ENCODE data around the gene COMMD4.
"Not testable (repeated sequence)": the region's sequence is repeated elsewhere in the genome, so short reads cannot be mapped to it uniquely, and the experiment has no call there.

Gene COMMD4
- total RNA-seq, result 22.2 to 35.1 (median 26.2) reads per million in 4 experiments

GRCh38 chr15:75335705-75336355 is at the start of gene COMMD4:
TSS of gene COMMD4 (plus strand) at chr15:75336063. CDS start at chr15:75336090, 27 bp downstream.
- peak; percentile 60 for DNase-seq

DNA sequence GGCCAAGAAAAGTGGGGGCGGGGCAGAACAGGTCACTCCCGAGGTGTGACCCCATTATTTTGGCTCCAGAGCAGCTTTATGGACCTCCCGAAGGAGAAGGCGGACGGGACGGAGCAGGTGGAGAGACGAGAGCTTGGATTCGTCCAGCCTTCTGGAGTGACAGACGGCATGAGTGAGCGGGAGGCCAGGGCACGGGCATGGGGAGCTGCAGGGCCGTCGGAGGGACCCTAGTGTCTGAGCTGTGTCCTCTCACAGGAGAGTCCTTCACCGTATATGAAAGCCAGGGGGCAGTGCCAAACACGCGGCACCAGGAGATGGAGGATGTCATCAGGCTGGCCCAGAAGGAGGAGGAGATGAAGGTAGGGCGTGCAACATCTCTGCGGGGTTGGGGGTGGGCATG is 42.2 kb upstream of the COMMD4 start:
- DNase-seq, result not testable (repeated sequence)

DNA sequence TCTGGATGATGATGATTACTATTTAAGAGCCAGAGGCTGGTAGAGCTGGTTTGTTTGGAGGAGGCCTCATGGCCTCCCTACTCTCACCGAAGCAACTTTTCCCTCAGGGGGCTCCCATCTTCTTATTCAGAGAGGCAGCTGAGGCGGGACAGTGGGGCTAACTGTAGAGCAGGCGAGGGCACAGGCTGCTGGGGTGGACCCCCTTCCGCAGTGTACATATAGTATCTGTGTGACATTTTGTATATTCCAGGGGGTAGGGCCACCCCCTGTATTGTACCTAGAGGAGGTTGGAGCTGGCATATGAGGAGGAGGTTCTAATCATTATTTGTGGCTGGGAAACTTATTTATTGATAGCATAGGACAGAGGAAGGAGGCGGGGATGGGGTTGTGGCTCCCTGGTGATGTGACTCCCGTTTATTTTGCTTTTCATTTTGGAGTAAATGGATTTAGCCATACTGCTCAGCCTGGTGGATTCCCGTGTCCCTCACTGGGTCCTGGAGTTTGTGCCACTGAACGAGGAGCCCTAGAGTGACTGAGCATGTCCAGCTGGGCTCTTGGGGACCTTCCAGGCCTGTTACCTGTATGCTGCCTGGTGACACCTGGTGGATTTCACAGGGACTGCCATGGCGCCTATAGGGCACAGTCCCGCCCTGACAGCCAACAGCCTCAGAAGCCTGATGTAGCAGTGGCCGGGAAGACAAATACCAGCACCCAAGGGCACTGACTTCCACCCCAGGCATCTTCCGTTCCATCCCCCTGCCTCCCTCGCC is 37.1 kb upstream of the COMMD4 start:
- not testable (repeated sequence) for DNase-seq

- not testable (repeated sequence) for DNase-seq
These were observed 36.6 kb upstream of the COMMD4 start for GRCh38 chr15:75299311-75299688.

DNA sequence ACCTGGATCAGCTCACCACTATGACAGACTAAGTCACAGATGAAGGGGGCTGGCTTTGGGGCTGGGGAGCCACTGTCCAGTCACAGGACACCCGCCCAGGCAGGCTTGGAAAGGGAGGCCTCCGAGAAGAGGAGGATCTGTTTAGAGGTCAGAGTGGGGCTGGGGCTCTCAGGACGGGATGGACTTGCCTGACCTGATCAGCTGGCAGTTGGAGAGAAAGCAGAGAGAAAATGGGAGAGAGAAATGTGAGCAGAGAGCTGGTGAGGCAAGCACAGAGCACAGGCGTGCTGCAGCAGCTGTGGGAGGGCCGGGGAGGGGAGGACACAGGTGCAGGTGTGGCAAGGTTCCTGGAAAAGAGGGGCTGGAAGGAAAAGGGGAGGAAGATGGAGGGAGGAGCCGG is 35.8 kb upstream of the COMMD4 start:
- not testable (repeated sequence) for DNase-seq

DNA sequence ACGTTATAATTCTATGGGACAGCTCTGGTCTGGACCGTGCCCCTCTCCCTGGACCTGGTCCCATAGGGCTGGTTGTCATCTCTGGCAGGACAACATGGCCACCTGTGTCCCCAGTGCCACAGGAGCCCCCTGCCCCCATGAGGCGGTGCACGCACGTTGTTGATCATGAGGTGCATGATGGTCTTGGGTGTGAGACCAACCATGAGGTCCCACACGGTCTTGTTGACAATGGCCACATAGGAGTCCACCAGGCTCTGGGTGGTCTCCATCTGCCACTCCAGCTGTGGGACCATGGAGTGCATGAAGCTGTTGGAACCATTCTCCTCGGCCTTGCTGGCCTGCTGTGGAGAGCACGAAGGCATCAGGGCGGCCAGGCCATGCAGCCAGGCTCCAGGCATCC is 33.5 kb upstream of the COMMD4 start:
- no peak for DNase-seq

DNA sequence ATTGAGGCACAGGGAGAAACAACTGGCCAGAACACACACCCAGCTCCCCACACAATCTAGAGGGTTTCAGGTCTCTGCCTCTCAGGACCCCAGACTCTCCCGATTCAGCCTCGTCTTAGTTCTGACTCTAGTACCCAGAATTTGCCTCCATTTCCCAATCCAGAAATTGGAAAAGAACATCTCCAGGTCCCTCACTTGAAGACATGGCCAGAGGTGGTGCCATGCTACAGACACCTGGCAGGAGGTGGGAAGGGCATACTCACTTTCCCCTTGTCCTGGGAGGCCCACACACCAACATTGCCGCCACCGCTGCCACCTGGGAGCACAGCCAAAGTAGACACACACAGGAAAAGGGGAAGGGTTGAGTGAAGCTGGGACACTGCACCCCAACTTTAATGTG is 33.1 kb upstream of the COMMD4 start:
- not testable (repeated sequence) for DNase-seq

GRCh38 chr15:75306188-75306587 is 29.7 kb upstream of the COMMD4 start:
- DNase-seq, result no peak

DNA sequence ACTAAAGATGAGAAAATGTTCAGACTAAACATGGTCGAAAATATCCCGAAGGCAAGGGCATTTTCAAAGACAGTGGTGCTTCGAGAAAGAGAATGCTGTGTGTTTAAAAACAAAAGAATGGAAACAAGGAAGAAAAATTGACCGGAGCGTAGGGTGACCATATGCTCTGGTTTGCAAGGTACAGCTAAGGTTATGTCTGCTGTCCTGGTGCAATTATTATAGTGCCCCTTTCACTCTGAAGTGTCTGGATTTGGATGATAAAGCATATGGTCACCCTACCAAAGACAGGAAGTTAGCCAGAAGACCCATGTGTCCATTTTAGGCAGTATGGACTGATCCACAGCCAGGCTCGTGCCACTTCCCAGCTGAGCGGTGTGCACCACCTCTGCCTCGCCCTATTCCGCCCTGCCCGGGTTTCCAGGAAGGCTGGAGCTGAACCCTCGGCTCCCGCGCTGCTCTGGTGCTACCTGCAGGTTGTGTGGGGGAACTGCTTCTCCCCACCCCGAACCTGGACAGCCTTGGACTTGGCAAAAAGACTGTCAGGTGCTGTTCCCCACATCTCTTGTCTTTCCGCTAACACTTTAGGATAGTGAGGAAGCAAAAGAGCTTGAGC is 28.0 kb upstream of the COMMD4 start:
- DNase-seq, result no peak

- no peak for DNase-seq
These were observed 26.2 kb upstream of the COMMD4 start for GRCh38 chr15:75309711-75310110.

- not testable (repeated sequence) for DNase-seq
These were observed 23.3 kb upstream of the COMMD4 start for GRCh38 chr15:75312548-75312947.

- no peak for DNase-seq
These were observed 22.6 kb upstream of the COMMD4 start for GRCh38 chr15:75313116-75313845.

- no peak for DNase-seq
These were observed 21.1 kb upstream of the COMMD4 start for GRCh38 chr15:75314552-75315290.

DNA sequence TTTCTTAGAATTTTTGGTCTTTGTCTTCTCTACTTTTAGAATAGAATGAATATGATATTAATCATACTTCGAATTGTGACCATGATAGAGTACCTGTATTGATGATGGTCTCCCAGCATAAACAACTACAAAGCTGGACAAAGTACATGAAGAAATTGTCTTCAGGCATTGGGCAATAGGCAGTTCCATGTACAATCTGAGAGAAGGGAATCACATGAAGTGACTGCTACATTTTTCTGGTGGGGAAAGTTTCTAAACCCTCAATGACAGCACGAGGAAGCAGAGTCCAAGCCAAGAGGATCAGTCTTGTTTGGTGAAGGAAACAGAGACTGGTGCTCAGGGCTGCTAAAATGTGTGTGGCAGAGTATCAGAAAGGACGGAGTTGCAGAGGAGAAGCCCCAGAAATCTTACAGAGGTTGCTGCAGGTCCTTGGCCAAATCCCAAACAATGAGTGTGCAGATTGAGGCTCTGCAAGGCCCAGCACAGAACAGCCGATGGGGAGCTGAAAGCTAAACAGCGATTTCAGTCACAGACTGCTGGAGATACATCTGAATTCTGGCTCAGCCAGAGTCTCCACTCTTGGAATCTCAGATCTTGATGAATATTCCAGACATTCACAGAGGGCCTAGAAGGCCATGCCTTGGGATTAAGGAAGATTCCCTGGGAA is 16.5 kb upstream of the COMMD4 start:
- not testable (repeated sequence) for DNase-seq

DNA sequence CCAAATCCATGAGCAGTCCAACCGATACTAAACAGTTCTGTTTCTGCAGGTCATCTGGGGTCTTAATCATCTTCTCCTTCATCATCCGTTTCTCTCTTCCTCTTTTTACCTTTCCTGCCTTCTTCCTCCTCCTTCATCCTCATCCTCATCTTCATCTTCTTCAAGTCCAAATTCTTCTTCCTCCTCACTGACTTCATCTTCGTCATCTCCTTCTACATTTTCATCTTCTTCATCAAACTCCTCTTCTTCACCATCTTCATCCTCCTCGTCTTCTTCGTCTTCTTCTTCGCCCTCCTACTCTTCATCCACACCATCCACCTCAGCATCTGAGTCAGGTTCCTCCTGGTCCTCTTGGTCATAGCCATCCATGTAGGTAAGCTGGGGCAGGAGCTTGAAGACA is 14.2 kb upstream of the COMMD4 start:
- no peak for DNase-seq

DNA sequence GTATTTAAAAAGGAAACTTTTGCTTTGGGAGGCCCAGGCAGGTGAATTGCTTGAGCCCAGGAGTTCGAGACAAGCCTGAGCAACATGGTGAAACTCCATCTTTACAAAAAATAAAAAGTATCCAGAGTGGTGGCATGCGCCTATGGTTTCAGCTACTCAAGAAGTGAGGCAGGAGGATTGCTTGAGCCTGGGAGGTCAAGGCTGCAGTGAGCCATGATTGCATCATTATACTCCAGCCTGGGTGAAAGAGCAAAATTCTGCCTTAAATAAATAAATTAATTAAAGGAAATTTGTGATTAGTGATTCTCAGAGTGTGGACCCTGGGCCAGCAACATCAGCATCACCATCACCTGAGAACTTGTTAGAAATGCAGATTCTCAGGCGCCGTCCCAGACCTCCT is 9.9 kb upstream of the COMMD4 start:
- DNase-seq, result no peak

GRCh38 chr15:75327005-75327404 is 8.9 kb upstream of the COMMD4 start:
- no peak for DNase-seq

GRCh38 chr15:75327491-75327890 is 8.4 kb upstream of the COMMD4 start:
- DNase-seq, result no peak

- no peak for DNase-seq
These were observed 7.2 kb upstream of the COMMD4 start for GRCh38 chr15:75328493-75329314.

GRCh38 chr15:75329571-75329970 is 6.3 kb upstream of the COMMD4 start:
- DNase-seq, result no peak

GRCh38 chr15:75332093-75332492 is 3.8 kb upstream of the COMMD4 start:
- DNase-seq, result not testable (repeated sequence)
